Breast epithelium (tissue), 4 donors: Measurements from ENCODE around the gene ZNF544. TPM values are rescaled to one million over a fixed set of nuclear protein-coding genes. Genes with fewer than 3 reads are reported as not detected.
"Not testable (repeated sequence)": the region's sequence is repeated elsewhere in the genome, so short reads cannot be mapped to it uniquely, and the experiment has no call there.

Experiments used
- DNase-seq, 2 donors: peaks; one replicate each; pipeline ENCODE4 v3.0.0-alpha.2; 2019; ENCODE audit warnings: low spot score in 2 of 2
- H3K27ac ChIP-seq, 2 donors: fragments of 200-600 bp; sonication (generic) in 1 of 2; one replicate each; pipeline ENCODE4 v1.5.1; 2016 to 2019; ENCODE audit warnings: mild to moderate bottlenecking in 1 of 2
- H3K27me3 ChIP-seq, 2 donors: fragments of 200-600 bp; sonication (generic) in 1 of 2; one replicate each; pipeline versions ENCODE4 v1.5.1 to v1.6.0; 2017 to 2019; ENCODE audit warnings: control low read depth in 1 of 2, mild to moderate bottlenecking in 1 of 2
- H3K36me3 ChIP-seq: fragments of 200-600 bp; one replicate; pipeline ENCODE4 v1.5.1; 2019
- H3K4me1 ChIP-seq, 2 donors: fragments of 200-600 bp; sonication (generic); one replicate each; pipeline ENCODE4 v1.5.1; 2016 to 2019; ENCODE audit warnings: control low read depth in 1 of 2
- H3K4me3 ChIP-seq, 3 donors: fragments of 200-600 bp; sonication (generic); 1 replicate in 2 of 3; 2 replicates in 1 of 3; pipeline ENCODE4 v1.5.1; 2016 to 2019; ENCODE audit warnings: mild to moderate bottlenecking in 3 of 3, moderate library complexity in 2 of 3
- H3K9me3 ChIP-seq, 2 donors: fragments of 200-600 bp; sonication (generic) in 1 of 2; one replicate each; pipeline ENCODE4 v1.5.1; 2016 to 2019; ENCODE audit warnings: control low read depth in 1 of 2
- CTCF ChIP-seq, 3 donors: fragments of 450-650 bp; IDR thresholded peaks; one replicate each; pipeline ENCODE4 v1.5.1; 2016 to 2017; ENCODE audit warnings: antibody characterized with exemption in 3 of 3, mild to moderate bottlenecking in 3 of 3, moderate library complexity in 3 of 3
- POLR2A ChIP-seq: fragments of 450-650 bp; IDR thresholded peaks from one replicate; pipeline ENCODE4 v1.6.1; 2016; ENCODE audit warnings: antibody characterized with exemption, mild to moderate bottlenecking, moderate library complexity
- POLR2AphosphoS5 ChIP-seq, 3 donors: sonication (generic); formaldehyde crosslinking; IDR thresholded peaks; one replicate each; pipeline ENCODE4 v1.6.1; 2017; ENCODE audit warnings: antibody characterized with exemption in 3 of 3
- intact Hi-C: fragments of 100-400 bp; cut with DNase I; formaldehyde crosslinking; loops from one replicate; pipeline ENCODE4 v1.15.1; 2023; ENCODE audit warnings: low total_unique reads
- total RNA-seq, 3 donors: library from RNA; depleted of rRNA; stranded (reverse); fragments of >200 nt; gene quantifications; one replicate each; pipeline ENCODE4 v1.1.0, GENCODE V29; 2016

ZNF544 gene
- total RNA-seq, 3 donors from 2014 or later = 10.1 to 70.2 (median 36.1) TPM

- H3K27me3 ChIP-seq, H3K36me3 ChIP-seq, H3K4me3 ChIP-seq, H3K27ac ChIP-seq, H3K9me3 ChIP-seq, H3K4me1 ChIP-seq, intact Hi-C loops: not testable (repeated sequence)
- peak in 2 of 3 donors; percentile 44 to 61 for TF ChIP-seq CTCF (IDR thresholded peaks at IDR 0.05)
- peak; percentile 25 to 66 for DNase-seq
Observed at GRCh38 chr19:58310685-58311084, 82.0 kb downstream of the ZNF544 start.

GRCh38 chr19:58311345-58311865 is 82.7 kb downstream of the ZNF544 start:
- no peak overlapping the region for H3K4me3 ChIP-seq
- no peaks in the 10 kb centered on the region for H3K27me3 ChIP-seq
- no peak overlapping the region for H3K27ac ChIP-seq
- H3K4me1 ChIP-seq = peaks cover under 1 to 4% of the 10 kb centered on the region in 2 donors
- intact Hi-C loops = no loop called here
- TF ChIP-seq POLR2A = no peak
- TF ChIP-seq CTCF (IDR thresholded peaks at IDR 0.05) = no peak
- TF ChIP-seq POLR2AphosphoS5 (IDR thresholded peaks at IDR 0.05) = no peak
- no peaks in the 10 kb centered on the region for H3K9me3 ChIP-seq
- DNase-seq = no peak
- H3K36me3 ChIP-seq = peaks cover 7% of the 10 kb centered on the region

Other genes with a start within 250 kb of the ZNF544 start
- gene ZNF606, start 226.1 kb upstream of the ZNF544 start, total RNA-seq = 10 to 100 TPM; 12.0 to 46.5 (median 21.6) TPM
- gene ZSCAN1, start 194.9 kb upstream of the ZNF544 start, total RNA-seq = 1 to 10 TPM in 1 of 3 donors, not detected in 2; 1.3 TPM
- gene ZNF135, start 169.6 kb upstream of the ZNF544 start, total RNA-seq = 10 to 100 TPM in 2 of 3 donors, 1 to 10 TPM in 1; 7.5 to 16.2 (median 14.4) TPM
- gene ZSCAN18, start 130.7 kb upstream of the ZNF544 start, total RNA-seq = 10 to 100 TPM; 29.1 to 94.4 (median 66.2) TPM
- 10 to 100 TPM in 2 of 3 donors, 1 to 10 TPM in 1; 6.9 to 20.8 (median 13.8) TPM for gene ZNF329, start 78.1 kb upstream of the ZNF544 start, total RNA-seq
- 10 to 100 TPM; 21.9 to 46.5 (median 39.0) TPM for gene ZNF274, start 45.9 kb upstream of the ZNF544 start, total RNA-seq
- 10 to 100 TPM in 1 of 3 donors, 1 to 10 TPM in 2; 4.2 to 10.8 (median 9.2) TPM for gene ZNF8, start 50.0 kb downstream of the ZNF544 start, total RNA-seq
- gene ERVK3-1, start 76.5 kb downstream of the ZNF544 start, total RNA-seq = 10 to 100 TPM; 44.3 to 72.7 (median 60.0) TPM
- gene ZSCAN22, start 98.1 kb downstream of the ZNF544 start, total RNA-seq = 1 to 10 TPM; 2.6 to 3.8 (median 3.6) TPM
- 10 to 100 TPM; 40.6 to 42.7 (median 42.6) TPM for gene A1BG, start 124.6 kb downstream of the ZNF544 start, total RNA-seq
- 1 to 10 TPM in 2 of 3 donors, under 1 TPM in 1; 0.80 to 5.3 (median 3.6) TPM for gene ZNF497, start 133.8 kb downstream of the ZNF544 start, total RNA-seq
- 1 to 10 TPM; 1.3 to 6.6 (median 2.3) TPM for gene ZNF837, start 152.1 kb downstream of the ZNF544 start, total RNA-seq
- 1,000 to 10,000 TPM; 1,794 to 2,659 (median 2,022) TPM for gene RPS5, start 158.4 kb downstream of the ZNF544 start, total RNA-seq
- 1 to 10 TPM in 1 of 3 donors, not detected in 2; 2.9 TPM for gene RNF225, start 166.7 kb downstream of the ZNF544 start, total RNA-seq
- gene ZNF584, start 179.7 kb downstream of the ZNF544 start, total RNA-seq = 10 to 100 TPM; 13.6 to 16.1 (median 15.8) TPM
- 10 to 100 TPM in 1 of 3 donors, 1 to 10 TPM in 2; 3.5 to 13.3 (median 6.2) TPM for gene ZNF132, start 211.2 kb downstream of the ZNF544 start, total RNA-seq
- gene ZNF324B, start 222.7 kb downstream of the ZNF544 start, total RNA-seq = 1 to 10 TPM; 6.1 to 9.1 (median 7.2) TPM
- gene ZNF324, start 238.2 kb downstream of the ZNF544 start, total RNA-seq = 10 to 100 TPM in 2 of 3 donors, 1 to 10 TPM in 1; 9.0 to 30.9 (median 24.3) TPM
- 10 to 100 TPM; 10.2 to 23.4 (median 20.0) TPM for gene ZNF446, start 247.4 kb downstream of the ZNF544 start, total RNA-seq